ENCODE data around the gene SYTL1. TPM values are rescaled to one million over a fixed set of nuclear protein-coding genes. Genes with fewer than 3 reads are reported as not detected.
"Not testable (repeated sequence)": the region's sequence is repeated elsewhere in the genome, so short reads cannot be mapped to it uniquely, and the experiment has no call there.

SYTL1 gene
- total and polyA plus RNA-seq, 2 donors = 49.4 to 167 TPM

DNA sequence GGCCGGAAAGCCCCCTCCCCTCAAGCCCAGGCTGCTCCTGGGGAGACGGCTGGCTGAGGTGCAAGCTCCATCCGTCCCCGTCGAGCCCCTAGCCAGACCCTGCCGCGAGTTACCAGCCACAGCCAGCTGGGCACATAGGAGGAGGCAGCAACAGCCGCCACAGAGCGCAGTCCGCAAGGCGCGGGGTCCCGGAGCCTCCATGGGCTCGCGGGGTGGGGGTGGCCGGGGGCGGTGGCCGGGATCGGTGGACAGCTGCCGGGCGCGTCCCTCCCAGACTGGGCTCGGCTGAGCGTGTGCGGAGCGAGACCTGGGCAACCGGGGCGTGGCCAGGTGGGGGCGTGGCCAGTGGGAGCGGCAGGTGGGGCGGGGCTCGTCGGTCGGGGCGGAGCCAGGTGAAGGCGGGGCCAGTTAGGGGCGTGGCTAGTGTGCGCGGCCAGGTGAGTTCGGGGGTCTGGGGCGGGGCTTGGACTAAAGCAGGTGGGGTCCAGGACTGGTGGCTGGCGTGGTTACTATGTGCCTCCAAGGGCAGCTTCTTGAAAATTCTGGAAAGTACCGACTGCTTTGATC, 41.3 kb downstream of the SYTL1 start, which contains the start of gene CD164L2:
Gene CD164L2, minus strand, starts transcription at position 295 of the 567 bp plus-strand sequence. Its CDS starts 94 bp downstream, at position 201.
- no peak for DNase-seq (ENCODE audit: low read depth in 6 of 9, low spot score in 9 of 9)
- peaks cover 0 to 34% of the 10 kb centered on the region in 2 donors for H3K27me3 ChIP-seq (ENCODE audit: control insufficient read depth in 2 of 2, insufficient read depth in 1 of 2, low read length in 1 of 2)
- H3K4me1 ChIP-seq (ENCODE audit: control insufficient read depth in 2 of 2, insufficient read depth in 2 of 2, low read length in 2 of 2) = peaks cover 0 to 5% of the 10 kb centered on the region in 2 donors
- no peak within 1 kb of the TSS for H3K4me3 ChIP-seq (ENCODE audit: low read length in 2 of 2)
- H3K27ac ChIP-seq (ENCODE audit: low read depth in 1 of 2, low read length in 1 of 2) = no peak within 1 kb of the TSS
- no peaks in the 10 kb centered on the region for H3K36me3 ChIP-seq (ENCODE audit: control insufficient read depth in 2 of 2, insufficient read depth in 2 of 2, low read length in 1 of 2)
- no peaks in the 10 kb centered on the region for H3K9me3 ChIP-seq (ENCODE audit: control insufficient read depth in 2 of 2, insufficient read depth in 1 of 2, low read length in 1 of 2)
- WGBS = 34% methylated on average over 43 of the region's 43 CpGs

GRCh38 chr1:27383661-27384060, 41.8 kb downstream of the SYTL1 start:
- H3K4me3 ChIP-seq (ENCODE audit: low read length in 2 of 2) = no peak overlapping the region
- H3K9me3 ChIP-seq (ENCODE audit: control insufficient read depth in 2 of 2, insufficient read depth in 1 of 2, low read length in 1 of 2) = no peaks in the 10 kb centered on the region
- H3K27ac ChIP-seq (ENCODE audit: low read depth in 1 of 2, low read length in 1 of 2) = no peak overlapping the region
- no peaks in the 10 kb centered on the region for H3K36me3 ChIP-seq (ENCODE audit: control insufficient read depth in 2 of 2, insufficient read depth in 2 of 2, low read length in 1 of 2)
- H3K4me1 ChIP-seq (ENCODE audit: control insufficient read depth in 2 of 2, insufficient read depth in 2 of 2, low read length in 2 of 2) = peaks cover 0 to 5% of the 10 kb centered on the region in 2 donors
- WGBS = 94% methylated on average over 13 of the region's 13 CpGs
- no peak for DNase-seq (ENCODE audit: low read depth in 6 of 9, low spot score in 9 of 9)
- peaks cover 0 to 34% of the 10 kb centered on the region in 2 donors for H3K27me3 ChIP-seq (ENCODE audit: control insufficient read depth in 2 of 2, insufficient read depth in 1 of 2, low read length in 1 of 2)

GRCh38 chr1:27384797-27385196, 43.0 kb downstream of the SYTL1 start:
- not testable (repeated sequence) for H3K9me3 ChIP-seq (ENCODE audit: control insufficient read depth in 2 of 2, insufficient read depth in 1 of 2, low read length in 1 of 2); DNase-seq (ENCODE audit: low read depth in 6 of 9, low spot score in 9 of 9); H3K27ac ChIP-seq (ENCODE audit: low read depth in 1 of 2, low read length in 1 of 2); H3K4me1 ChIP-seq (ENCODE audit: control insufficient read depth in 2 of 2, insufficient read depth in 2 of 2, low read length in 2 of 2); H3K36me3 ChIP-seq (ENCODE audit: control insufficient read depth in 2 of 2, insufficient read depth in 2 of 2, low read length in 1 of 2); H3K4me3 ChIP-seq (ENCODE audit: low read length in 2 of 2)
- WGBS = 92% methylated on average over 3 of the region's 3 CpGs
- H3K27me3 ChIP-seq (ENCODE audit: control insufficient read depth in 2 of 2, insufficient read depth in 1 of 2, low read length in 1 of 2) = peaks cover 0 to 34% of the 10 kb centered on the region in 2 donors

DNA sequence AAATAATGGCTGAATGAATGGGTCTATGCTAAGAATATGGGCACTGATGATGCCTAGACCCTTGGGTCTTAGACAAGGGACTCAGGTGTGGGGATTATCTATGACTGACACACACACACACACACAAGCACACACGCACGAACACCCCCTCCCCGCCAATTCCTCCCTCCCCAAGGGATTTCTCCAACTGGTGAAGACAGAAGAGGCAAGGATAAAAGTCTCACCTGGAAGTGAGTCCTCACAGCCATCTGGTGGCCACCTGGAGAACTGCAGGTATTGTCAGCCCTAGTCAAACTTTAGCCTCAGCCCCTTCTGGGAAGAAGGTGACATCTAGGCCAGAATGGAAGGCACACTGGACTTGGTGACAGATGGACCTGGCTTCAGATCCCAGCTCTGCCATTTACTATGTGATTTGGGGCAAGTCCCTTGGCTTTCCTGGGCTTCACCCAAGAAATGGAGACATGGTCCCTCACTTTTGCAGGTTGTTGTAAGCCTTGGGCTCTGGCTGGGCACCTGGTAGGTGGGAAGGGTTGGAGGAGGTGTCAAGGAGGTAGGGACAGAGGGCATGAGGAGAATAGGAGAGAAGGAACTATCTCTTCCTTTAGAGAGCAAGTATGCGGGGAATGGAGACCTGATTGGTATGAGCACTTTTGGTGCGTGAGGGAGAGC, 46.6 kb downstream of the SYTL1 start:
- H3K4me1 ChIP-seq (ENCODE audit: control insufficient read depth in 2 of 2, insufficient read depth in 2 of 2, low read length in 2 of 2) = peaks cover 8 to 22% of the 10 kb centered on the region in 2 donors
- H3K27me3 ChIP-seq (ENCODE audit: control insufficient read depth in 2 of 2, insufficient read depth in 1 of 2, low read length in 1 of 2) = peaks cover 9 to 39% of the 10 kb centered on the region in 2 donors
- no peaks in the 10 kb centered on the region for H3K36me3 ChIP-seq (ENCODE audit: control insufficient read depth in 2 of 2, insufficient read depth in 2 of 2, low read length in 1 of 2)
- H3K9me3 ChIP-seq (ENCODE audit: control insufficient read depth in 2 of 2, insufficient read depth in 1 of 2, low read length in 1 of 2) = peaks cover 1 to 4% of the 10 kb centered on the region in 2 donors
- whole genome bisulfite sequencing = 44% methylated on average over 5 of the region's 5 CpGs
- DNase-seq (ENCODE audit: low read depth in 6 of 9, low spot score in 9 of 9) = peak in 6 of 9 donors; percentile 33 to 77 (median 68)
- H3K4me3 ChIP-seq (ENCODE audit: low read length in 2 of 2) = no peak overlapping the region
- no peak overlapping the region for H3K27ac ChIP-seq (ENCODE audit: low read depth in 1 of 2, low read length in 1 of 2)

DNA sequence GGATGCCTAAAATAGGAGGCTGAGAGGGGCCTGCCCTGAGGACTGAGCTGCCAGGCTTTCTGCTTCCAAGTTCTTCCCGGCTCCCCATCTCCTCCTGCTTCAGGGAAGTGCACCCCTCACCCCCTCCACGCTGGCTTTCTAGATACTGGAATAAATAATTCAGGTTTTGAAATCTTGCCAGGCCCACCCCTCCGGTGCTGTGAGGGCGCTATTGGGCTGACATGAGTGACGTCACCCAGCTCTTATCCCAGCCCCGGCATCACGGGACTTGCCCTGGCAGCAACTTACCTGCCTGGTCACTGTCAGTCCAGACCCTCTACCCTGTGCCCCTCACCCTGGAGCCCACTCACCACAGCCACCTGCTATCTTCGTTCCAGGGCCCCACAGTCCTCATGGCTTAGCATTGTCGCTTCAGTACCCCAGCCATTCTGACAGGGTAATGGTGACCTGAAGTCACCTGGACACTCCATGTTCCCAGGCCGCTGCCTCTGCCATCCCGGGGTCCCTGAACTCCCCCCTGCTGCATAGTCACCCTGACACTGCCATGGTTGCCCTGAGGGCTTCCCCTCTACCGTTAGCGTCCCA, 49.8 kb downstream of the SYTL1 start:
- peaks cover 9 to 28% of the 10 kb centered on the region in 2 donors for H3K27me3 ChIP-seq (ENCODE audit: control insufficient read depth in 2 of 2, insufficient read depth in 1 of 2, low read length in 1 of 2)
- no peaks in the 10 kb centered on the region for H3K36me3 ChIP-seq (ENCODE audit: control insufficient read depth in 2 of 2, insufficient read depth in 2 of 2, low read length in 1 of 2)
- H3K27ac ChIP-seq (ENCODE audit: low read depth in 1 of 2, low read length in 1 of 2) = peak overlapping the region in 1 of 2 donors; percentile 5
- DNase-seq (ENCODE audit: low read depth in 6 of 9, low spot score in 9 of 9) = no peak
- 17% methylated on average over 13 of the region's 13 CpGs for WGBS
- peaks cover 1 to 7% of the 10 kb centered on the region in 2 donors for H3K9me3 ChIP-seq (ENCODE audit: control insufficient read depth in 2 of 2, insufficient read depth in 1 of 2, low read length in 1 of 2)
- H3K4me1 ChIP-seq (ENCODE audit: control insufficient read depth in 2 of 2, insufficient read depth in 2 of 2, low read length in 2 of 2) = peaks cover 13 to 29% of the 10 kb centered on the region in 2 donors
- no peak overlapping the region for H3K4me3 ChIP-seq (ENCODE audit: low read length in 2 of 2)

DNA sequence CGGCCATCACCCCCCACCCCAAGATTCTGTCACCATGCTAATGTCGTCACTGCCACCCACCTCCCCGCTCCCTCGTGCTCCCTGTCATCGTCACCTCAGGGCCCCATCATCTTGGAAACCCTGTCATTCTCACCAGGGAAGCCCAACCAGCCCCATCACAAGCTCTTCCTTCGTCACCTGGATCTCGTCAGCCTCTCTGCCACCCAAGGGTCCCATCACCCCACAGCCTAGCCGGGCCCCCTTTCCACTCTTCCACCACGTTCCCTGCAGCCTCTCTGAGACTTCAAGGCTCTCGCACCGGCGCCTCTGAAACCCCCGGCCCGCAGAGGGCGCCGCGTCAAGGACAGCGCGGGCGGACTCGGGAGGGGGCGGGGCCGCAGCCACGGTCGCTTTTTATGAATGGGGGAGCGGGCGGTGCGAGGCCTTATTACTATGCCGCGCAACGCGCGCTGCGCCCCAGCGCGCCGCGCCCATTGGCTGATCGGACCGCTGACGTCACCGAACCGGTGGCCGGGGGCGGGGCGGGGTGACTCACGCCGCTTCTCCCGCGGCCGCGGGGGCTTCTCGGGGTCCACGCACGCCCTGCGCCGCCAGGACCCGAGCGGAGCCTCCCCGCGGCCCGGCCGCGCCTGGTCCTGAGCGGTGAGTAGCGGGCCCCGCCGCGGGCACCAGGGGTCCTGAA, 50.4 kb downstream of the SYTL1 start, which contains the start of gene GPR3:
Gene GPR3, plus strand, starts transcription at position 527 of the 682 bp plus-strand sequence. CDS start 1,177 bp downstream, outside the sequence.
- Histone ChIP-seq H3K36me3 (ENCODE audit: control insufficient read depth in 2 of 2, insufficient read depth in 2 of 2, low read length in 1 of 2) (no peaks in the 10 kb centered on the region), H3K27me3 (ENCODE audit: control insufficient read depth in 2 of 2, insufficient read depth in 1 of 2, low read length in 1 of 2) (peaks cover 9 to 27% of the 10 kb centered on the region in 2 donors), H3K27ac (ENCODE audit: low read depth in 1 of 2, low read length in 1 of 2) (peak within 1 kb of the TSS in 1 of 2 donors; percentile 5), H3K4me1 (ENCODE audit: control insufficient read depth in 2 of 2, insufficient read depth in 2 of 2, low read length in 2 of 2) (peaks cover 13 to 32% of the 10 kb centered on the region in 2 donors), H3K9me3 (ENCODE audit: control insufficient read depth in 2 of 2, insufficient read depth in 1 of 2, low read length in 1 of 2) (peaks cover 1 to 7% of the 10 kb centered on the region in 2 donors), H3K4me3 (ENCODE audit: low read length in 2 of 2) (peak within 1 kb of the TSS; percentile 38 to 40)
- WGBS = 3% methylated on average over 69 of the region's 69 CpGs
- peak in 8 of 9 donors; percentile 66 to 92 (median 80) for DNase-seq (ENCODE audit: low read depth in 6 of 9, low spot score in 9 of 9)

DNA sequence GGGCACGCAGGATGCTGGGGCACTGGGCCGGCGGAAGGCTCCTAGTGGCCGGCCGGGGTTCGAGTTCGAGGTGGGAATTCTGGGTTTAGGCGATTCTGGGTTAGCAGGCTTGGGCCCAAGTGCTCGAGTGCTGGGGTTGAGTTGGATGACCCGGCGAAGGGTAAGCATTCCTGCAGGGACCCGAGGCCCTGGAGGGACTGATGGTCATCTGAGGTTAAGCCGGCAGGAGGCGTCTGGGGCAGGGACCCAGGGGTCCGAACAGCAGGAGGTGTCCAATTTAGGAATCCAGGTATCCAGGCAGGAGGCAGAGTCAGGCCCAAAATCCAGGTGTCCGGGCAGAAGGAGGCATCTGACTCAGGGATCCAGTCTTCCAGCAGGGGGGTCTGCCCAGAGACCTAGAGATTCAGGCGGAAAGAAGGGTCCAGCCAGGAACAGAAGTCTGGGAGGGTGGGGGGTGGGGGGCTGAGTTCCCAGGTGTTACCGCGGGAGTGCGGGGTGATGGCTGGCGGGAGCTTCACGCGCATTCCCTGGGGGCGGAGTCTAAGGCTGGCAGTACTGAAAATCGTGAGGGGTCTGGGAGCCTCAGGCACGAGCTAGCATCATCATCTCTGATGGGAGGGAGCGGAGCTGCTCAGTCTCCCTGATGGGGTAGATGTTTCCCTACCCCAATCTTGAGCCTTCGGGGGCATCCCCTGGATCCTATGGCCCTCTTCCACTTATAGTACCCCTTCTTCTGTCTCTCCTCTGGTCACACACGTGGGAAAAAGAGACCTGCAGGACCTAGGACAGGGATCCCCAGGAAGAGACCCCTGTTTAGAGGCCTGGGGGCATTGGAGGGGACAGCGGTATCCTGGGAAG, 51.2 kb downstream of the SYTL1 start:
- H3K27ac ChIP-seq (ENCODE audit: low read depth in 1 of 2, low read length in 1 of 2) = no peak overlapping the region
- no peaks in the 10 kb centered on the region for H3K36me3 ChIP-seq (ENCODE audit: control insufficient read depth in 2 of 2, insufficient read depth in 2 of 2, low read length in 1 of 2)
- peaks cover 9 to 27% of the 10 kb centered on the region in 2 donors for H3K27me3 ChIP-seq (ENCODE audit: control insufficient read depth in 2 of 2, insufficient read depth in 1 of 2, low read length in 1 of 2)
- peaks cover 13 to 32% of the 10 kb centered on the region in 2 donors for H3K4me1 ChIP-seq (ENCODE audit: control insufficient read depth in 2 of 2, insufficient read depth in 2 of 2, low read length in 2 of 2)
- 43% methylated on average over 30 of the region's 30 CpGs for WGBS
- no peak for DNase-seq (ENCODE audit: low read depth in 6 of 9, low spot score in 9 of 9)
- H3K4me3 ChIP-seq (ENCODE audit: low read length in 2 of 2) = peak overlapping the region; percentile 38 to 40
- peaks cover 1 to 7% of the 10 kb centered on the region in 2 donors for H3K9me3 ChIP-seq (ENCODE audit: control insufficient read depth in 2 of 2, insufficient read depth in 1 of 2, low read length in 1 of 2)

- Histone ChIP-seq H3K4me3 (ENCODE audit: low read length in 2 of 2) (no peak overlapping the region), H3K4me1 (ENCODE audit: control insufficient read depth in 2 of 2, insufficient read depth in 2 of 2, low read length in 2 of 2) (peaks cover 13 to 36% of the 10 kb centered on the region in 2 donors), H3K27ac (ENCODE audit: low read depth in 1 of 2, low read length in 1 of 2) (no peak overlapping the region), H3K9me3 (ENCODE audit: control insufficient read depth in 2 of 2, insufficient read depth in 1 of 2, low read length in 1 of 2) (peaks cover 1 to 7% of the 10 kb centered on the region in 2 donors), H3K27me3 (ENCODE audit: control insufficient read depth in 2 of 2, insufficient read depth in 1 of 2, low read length in 1 of 2) (peaks cover 9 to 27% of the 10 kb centered on the region in 2 donors), H3K36me3 (ENCODE audit: control insufficient read depth in 2 of 2, insufficient read depth in 2 of 2, low read length in 1 of 2) (no peaks in the 10 kb centered on the region)
- WGBS = 97% methylated on average over 18 of the region's 18 CpGs
- no peak for DNase-seq (ENCODE audit: low read depth in 6 of 9, low spot score in 9 of 9)
These were observed 51.9 kb downstream of the SYTL1 start for GRCh38 chr1:27393641-27394281.
